OCI-LY1 (cell line): Measurements from ENCODE around the gene RALGPS1.

Source experiments
- CTCF ChIP-seq: fragments of 200-600 bp; sonication (generic), shearing (Covaris generic); IDR thresholded peaks from 2 replicates; pipeline ENCODE4 v1.5.1; 2017; ENCODE audit warnings: mild to moderate bottlenecking, antibody characterized with exemption, low read length, moderate library complexity, mixed read lengths
- EZH2 ChIP-seq: fragments of 200-600 bp; sonication (generic), shearing (Covaris generic); IDR thresholded peaks from 2 replicates; pipeline ENCODE4 v1.8.0; 2017; ENCODE audit warnings: borderline replicate concordance, mixed run types, mild to moderate bottlenecking, antibody characterized with exemption, low read length, moderate library complexity, mixed read lengths

- TF ChIP-seq EZH2 (no peak), CTCF (no peak)
Measured at GRCh38 chr9:126989847-126990842, 75.6 kb downstream of the RALGPS1 start.
